ENCODE measurements around the gene NR2F6.
"Not testable (repeated sequence)": the region's sequence is repeated elsewhere in the genome, so short reads cannot be mapped to it uniquely, and the experiment has no call there.

The NR2F6 gene

GRCh38 chr19:17209126-17210036 lies 36.3 kb downstream of the NR2F6 start:
- DNase-seq: no peak

DNA sequence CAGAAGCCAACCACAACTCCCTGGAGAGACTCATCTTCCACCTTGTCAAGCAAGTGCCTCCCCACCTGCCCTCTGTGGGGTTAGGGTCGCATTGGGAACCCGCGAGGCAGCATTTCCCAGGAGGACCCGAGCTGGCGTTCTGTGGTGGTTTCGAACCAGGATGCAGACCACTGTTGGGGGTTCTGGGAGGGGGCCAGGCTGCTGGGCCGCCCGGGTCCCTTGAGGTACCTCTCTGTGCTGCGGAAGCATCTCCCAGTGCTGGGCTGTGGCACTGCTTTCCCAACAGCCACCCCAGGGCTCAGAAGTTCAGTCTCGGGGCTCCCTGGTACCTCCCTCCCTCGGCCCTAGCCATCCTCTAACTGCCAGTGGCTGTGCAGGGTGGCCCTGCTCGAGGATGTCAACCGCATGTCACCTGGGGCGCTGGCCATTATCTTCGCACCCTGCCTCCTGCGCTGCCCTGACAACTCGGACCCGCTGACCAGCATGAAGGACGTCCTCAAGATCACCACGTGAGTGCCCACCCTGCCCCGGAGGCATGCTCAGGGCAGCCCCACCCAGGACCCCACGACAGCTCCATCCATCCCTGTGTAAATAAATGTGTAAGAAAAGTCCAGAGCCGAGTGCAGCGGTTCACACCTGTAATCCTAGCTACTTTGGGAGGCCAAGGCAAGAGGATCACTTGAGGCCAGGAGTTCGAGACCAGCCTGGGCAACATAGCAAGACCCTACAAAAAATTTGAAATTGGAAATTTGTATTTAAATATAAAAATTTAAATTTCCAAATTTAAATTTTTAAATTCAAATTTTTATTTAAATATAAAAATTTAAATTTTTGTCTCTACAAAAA lies 38.8 kb downstream of the NR2F6 start:
- no peak for DNase-seq

DNA sequence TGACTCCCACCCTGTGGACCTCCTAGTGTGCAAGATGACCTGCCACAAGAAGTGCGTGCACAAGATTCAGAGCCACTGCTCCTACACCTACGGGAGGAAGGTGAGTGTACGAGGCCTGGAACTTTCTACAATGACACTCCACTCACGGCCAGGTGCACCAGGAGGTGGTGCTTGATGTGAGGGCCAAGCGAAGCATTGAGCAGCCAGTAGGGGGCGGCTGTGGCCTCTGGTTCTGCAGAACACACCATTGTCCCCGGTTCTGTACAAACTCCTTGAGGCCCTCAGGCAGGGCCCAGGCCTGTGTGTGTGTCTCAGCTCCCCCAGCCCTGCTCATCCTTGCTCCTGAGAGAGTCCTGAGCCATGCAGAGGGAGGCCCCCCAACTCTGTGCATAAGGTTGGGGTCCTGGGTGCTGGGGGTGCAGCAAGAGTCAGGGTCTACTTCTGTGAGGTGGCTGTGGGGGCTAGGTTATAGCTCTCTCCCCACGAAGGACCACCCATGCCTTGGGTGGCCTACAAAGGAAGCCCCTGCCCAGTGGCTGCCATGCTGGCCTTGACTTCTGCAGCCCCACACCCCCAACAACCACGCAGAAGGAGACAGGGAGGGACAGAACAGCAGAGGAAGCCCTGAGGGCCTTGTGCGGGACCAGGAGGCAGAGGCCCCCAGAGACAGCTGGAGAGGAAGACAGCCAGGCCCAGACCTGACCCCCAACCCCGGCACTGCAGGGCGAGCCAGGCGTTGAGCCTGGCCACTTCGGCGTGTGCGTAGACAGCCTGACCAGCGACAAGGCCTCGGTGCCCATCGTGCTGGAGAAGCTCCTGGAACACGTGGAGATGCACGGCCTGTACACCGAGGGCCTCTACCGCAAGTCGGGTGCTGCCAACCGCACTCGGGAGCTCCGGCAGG lies 40.2 kb downstream of the NR2F6 start:
- DNase-seq: no peak

GRCh38 chr19:17202713-17203112 lies 43.0 kb downstream of the NR2F6 start:
- no peak for DNase-seq

DNA sequence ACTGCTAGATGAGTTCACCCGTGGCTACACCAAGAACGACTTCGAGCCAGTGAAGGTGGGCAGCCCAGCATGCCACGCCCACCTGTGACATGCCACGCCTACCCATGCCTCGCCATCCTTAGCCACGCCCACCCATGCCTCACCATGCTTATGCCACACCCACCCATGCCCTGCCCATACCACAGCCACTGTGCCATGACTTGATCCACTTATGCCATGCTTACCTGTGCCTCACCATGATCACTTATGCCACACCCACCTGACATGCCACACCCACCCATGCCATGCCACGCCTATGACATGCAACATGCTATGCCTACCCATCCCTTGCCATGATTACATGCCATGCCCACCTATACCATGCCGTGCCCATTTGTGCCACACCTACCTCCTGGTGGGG lies 43.5 kb downstream of the NR2F6 start:
- no peak for DNase-seq

DNA sequence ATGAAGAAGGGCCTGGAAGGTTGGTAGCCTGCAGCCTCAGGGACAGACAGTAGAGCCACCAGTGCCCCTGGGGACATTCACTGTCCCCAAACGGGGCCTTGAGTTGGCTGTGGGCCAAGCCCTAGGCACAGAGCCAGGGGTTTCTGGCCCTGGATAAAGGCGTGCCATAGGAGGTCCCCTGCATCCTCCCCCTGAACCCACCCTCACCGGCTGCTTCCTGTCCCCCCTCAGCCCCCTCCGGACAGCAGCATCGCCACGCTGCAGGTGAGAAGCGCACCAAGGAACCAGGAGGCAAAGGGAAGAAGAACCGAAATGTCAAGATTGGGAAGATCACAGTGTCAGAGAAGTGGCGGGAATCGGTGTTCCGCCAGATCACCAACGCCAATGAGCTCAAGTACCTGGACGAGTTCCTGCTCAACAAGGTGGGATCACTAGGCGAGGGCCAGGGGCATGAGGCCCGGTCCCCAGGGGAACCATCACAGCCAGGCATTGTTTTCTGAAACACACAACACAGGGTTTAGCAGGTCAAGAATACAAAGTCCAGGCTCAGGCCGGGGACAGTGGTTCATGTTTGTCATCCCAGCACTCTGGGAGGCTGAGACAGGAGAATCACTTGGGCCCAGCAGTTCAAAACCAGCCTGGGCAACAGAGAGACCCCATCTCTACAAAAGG lies 45.2 kb downstream of the NR2F6 start:
- DNase-seq: no peak

GRCh38 chr19:17197666-17198065 lies 48.1 kb downstream of the NR2F6 start:
- DNase-seq: no peak

GRCh38 chr19:17196610-17197009 lies 49.1 kb downstream of the NR2F6 start:
- DNase-seq: no peak

DNA sequence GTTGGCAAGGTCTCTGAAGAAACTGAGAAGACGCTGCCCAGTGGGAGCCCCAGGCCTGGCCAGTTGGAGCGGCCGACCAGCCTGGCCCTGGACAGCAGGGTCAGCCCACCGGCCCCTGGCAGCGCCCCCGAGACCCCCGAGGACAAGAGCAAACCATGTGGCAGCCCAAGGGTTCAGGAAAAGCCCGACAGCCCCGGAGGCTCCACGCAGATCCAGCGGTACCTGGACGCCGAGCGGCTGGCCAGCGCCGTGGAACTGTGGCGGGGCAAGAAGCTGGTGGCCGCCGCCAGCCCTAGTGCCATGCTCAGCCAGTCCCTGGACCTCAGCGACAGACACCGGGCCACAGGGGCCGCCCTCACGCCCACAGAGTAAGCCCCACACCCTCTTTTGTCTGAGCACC lies 50.6 kb downstream of the NR2F6 start:
- no peak for DNase-seq

- DNase-seq: no peak
Measured at GRCh38 chr19:17194608-17195007, 51.1 kb downstream of the NR2F6 start.

- DNase-seq: no peak
Measured at GRCh38 chr19:17192751-17193150, 53.0 kb downstream of the NR2F6 start.

GRCh38 chr19:17191736-17192135 lies 54.0 kb downstream of the NR2F6 start:
- DNase-seq: not testable (repeated sequence)

DNA sequence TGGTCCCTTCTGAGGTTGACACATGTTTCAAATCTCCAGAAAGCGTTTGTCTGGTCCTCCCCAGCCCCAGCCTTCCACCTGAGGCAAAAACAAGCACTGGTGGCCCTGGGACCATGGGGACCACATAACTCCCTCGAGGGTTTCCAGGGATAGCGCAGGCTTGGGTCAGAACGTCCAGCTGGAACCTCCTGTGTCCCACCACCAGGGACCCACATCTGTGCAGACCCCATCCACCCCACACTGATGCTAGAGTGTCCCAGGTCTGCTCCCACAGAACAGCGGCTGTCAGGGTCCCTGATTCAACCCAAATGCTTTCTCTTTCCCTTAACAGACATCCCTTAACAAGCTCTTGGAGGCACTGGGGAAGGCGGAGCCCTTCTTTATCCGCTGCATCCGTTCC lies 60.1 kb downstream of the NR2F6 start:
- DNase-seq: no peak

DNA sequence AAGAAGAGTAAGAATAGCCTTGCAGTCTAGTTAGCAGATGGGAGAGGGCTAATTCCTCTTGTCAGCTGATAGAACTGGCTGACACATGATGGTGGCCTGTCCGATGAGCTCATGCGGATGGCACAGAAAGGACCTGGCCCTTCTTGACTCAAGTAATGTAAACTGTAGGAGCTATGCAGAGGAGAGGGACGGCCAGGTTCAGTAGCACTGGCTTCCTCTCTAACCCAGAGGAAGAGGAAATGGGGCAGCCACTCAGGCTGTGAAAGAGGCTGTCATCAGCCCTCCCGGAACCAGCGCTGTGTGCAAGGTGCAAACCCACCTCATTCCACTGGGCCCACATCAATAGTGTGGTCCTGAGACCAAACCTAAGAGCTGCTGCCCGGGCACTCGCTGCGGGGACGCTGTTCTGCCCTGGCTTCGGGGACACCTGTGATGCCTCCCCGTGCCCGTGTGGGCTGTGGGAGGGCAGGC lies 61.3 kb downstream of the NR2F6 start:
- no peak for DNase-seq

DNA sequence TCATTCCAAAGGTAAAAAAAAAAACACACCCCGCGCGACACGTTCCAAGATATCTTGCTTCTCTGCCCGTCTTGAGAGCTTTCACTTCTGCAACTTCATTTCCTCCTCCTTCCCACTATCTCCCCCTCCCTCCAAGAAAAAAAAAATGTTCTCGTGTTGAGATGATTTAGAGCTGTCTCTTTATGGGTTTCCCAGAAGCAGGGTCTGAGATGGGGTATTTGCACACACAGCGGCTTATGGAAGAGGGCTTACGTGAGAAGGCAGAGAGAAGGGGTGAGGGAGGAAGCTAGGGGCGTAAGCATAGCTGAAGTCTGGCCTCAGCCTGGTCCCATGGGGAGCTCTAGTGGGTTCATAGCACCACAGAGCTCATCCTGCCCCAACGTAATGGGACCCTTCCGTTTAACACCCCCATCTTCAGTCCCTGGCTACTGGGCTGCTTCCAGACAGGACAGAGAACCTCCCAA lies 61.8 kb downstream of the NR2F6 start:
- no peak for DNase-seq

DNA sequence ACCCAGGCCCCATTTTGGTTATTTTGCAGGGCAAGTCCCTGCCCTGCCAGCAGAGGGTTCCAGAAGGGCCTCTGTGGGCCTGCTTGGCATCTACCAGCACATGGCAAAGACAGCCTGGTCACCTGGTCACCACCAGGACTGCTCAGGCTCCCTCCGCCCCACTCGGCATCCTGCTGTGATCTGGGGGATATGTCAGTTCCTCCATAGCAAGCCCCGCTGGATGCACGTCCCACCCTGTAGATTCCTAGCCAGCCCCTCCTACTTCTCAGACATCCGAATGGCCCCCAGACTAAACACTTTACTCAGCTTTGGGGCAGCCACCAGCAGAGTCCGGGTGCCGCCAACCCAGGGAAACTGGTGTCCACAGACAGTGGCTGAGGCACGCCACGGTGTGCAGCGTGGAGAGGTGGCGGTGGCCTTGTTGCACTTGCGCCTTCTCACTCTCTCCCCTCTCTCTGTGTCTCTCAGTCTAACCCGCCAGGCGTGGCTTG lies 62.4 kb downstream of the NR2F6 start:
- DNase-seq: no peak
